T-helper 2 cell treated with Interferon-gamma antibody and Interleukin-4, amounts not matched to agents 100 ng/mL and 5 ng/mL, for 36 hours (primary cell): Measurements from ENCODE around the gene DIRAS3. TPM values are rescaled to one million over a fixed set of nuclear protein-coding genes. Genes with fewer than 3 reads are reported as not detected.
"Not testable (repeated sequence)": the region's sequence is repeated elsewhere in the genome, so short reads cannot be mapped to it uniquely, and the experiment has no call there.

Source experiments
- intact Hi-C: fragments of 100-400 bp; cut with micrococcal nuclease; formaldehyde crosslinking; loops from one replicate; pipeline ENCODE4 v1.15.1; 2023
- total RNA-seq: library from RNA; stranded (reverse); gene quantifications from 2 replicates; pipeline ENCODE4 v1.2.3, GENCODE V29; 2022

The DIRAS3 gene
- total RNA-seq, 1 donor from 2014 or later = not detected

DNA sequence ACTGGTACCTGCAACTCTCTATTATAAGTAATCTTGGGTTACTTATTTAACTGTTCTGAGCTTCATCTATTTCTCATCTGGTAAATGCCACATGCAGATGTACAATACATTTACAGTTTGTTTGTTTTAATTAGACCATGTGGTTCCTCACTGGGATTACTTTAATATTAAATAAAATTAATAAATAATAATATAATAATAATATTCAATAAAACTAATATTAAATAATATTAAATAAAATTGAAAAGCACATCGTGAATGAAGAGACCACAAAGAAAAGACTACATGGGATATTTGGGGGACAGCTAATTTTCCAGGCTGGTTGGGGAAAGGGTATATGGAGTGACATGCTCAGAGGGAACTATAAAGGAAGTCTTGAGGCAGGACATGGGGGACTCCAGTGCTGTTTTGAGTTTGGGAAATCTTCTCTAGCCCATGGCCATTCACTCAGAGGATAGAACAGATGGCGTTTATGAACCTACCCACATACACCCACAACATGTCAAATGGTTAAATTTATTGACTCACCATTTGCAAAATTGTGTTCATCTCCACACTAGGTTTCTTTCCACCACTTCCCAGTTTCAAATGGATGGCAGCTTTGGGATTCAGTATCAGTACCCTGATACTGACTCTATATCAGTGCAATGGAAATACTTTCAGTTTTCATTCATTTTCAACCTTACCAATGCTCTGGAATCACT is 25.6 kb downstream of the DIRAS3 start:
- intact Hi-C loops = no loop called here

- intact Hi-C loops = no loop called here
Observed at GRCh38 chr1:68016381-68016780, 34.0 kb downstream of the DIRAS3 start.

- intact Hi-C loops = no loop called here
Observed at GRCh38 chr1:68015971-68016370, 34.5 kb downstream of the DIRAS3 start.

- intact Hi-C loops = no loop called here
Observed at GRCh38 chr1:68015369-68015768, 35.1 kb downstream of the DIRAS3 start.

DNA sequence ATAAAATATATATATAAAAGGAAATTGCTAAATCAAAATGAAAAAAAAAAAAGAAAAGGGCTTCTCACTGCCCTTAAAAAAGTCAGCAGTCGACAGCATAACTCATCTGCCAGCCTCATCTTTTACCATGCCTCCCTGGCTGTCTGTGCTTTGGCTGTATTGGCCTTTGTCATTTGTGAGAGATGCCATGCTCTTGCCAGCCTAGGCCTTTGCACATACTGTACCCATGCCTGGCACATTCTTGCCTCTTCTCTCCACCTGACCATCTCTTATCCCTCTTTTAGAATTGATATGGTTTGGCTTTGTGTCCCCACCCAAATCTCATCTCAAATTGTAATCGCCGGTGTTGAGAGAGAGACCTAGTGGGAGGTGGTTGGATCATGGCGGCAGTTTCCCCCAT is 37.1 kb downstream of the DIRAS3 start:
- intact Hi-C loops = no loop called here

- intact Hi-C loops = no loop called here
Observed at GRCh38 chr1:68011657-68012375, 38.6 kb downstream of the DIRAS3 start.

- intact Hi-C loops = no loop called here
Observed at GRCh38 chr1:68010543-68010942, 39.9 kb downstream of the DIRAS3 start.

- intact Hi-C loops = no loop called here
Observed at GRCh38 chr1:68010090-68010489, 40.3 kb downstream of the DIRAS3 start.

GRCh38 chr1:68003626-68004025 is 46.8 kb downstream of the DIRAS3 start:
- intact Hi-C loops = not testable (repeated sequence)

GRCh38 chr1:68000191-68000590 is 50.2 kb downstream of the DIRAS3 start:
- intact Hi-C loops = no loop called here

DNA sequence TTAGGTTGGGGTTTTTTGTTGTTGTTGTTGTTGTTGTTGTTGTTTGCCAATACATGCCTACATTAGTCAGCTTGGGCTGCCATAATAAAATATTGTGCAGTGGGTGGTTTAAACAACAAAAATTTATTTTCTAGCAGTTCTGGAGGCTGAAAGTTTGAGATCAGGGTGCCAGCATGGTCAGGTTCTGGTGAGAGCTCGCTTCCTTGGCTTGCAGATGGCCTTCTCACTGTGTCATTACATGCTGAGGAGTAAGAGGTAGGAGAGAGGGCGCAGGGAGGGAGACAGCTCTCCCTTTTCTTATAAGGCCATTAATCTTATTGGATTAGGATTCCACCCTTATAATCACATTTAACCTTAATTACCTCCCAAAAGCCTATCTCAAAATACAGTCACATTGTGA is 52.7 kb downstream of the DIRAS3 start:
- intact Hi-C loops = no loop called here

Other genes with a start within 250 kb of the DIRAS3 start
- 0.05 TPM in 1 of 2 replicates, not detected in the other for gene GNG12, start 217.2 kb downstream of the DIRAS3 start, total RNA-seq
- gene WLS, start 181.9 kb upstream of the DIRAS3 start, total RNA-seq = not detected in 2 replicates